HL-60 (cell line): ENCODE measurements around the gene GHDC.
"Not testable (repeated sequence)": the region's sequence is repeated elsewhere in the genome, so short reads cannot be mapped to it uniquely, and the experiment has no call there.

Experiments
- DNase-seq, 2 experiments: peaks; one replicate each; pipeline ENCODE4 v3.0.0-alpha.2; 2010 to 2020; ENCODE audit warnings: low read depth in 1 of 2, low spot score in 1 of 2
- H3K27ac ChIP-seq: fragments of 250-450 bp; sonication (Bioruptor Pico); replicated peaks from 2 replicates; pipeline ENCODE4 v1.5.1; 2020; ENCODE audit warnings: mild to moderate bottlenecking, moderate library complexity
- H3K27me3 ChIP-seq: fragments of 250-450 bp; sonication (Bioruptor Pico); 2 replicates; pipeline ENCODE4 v1.5.1; 2021; ENCODE audit warnings: mild to moderate bottlenecking, moderate library complexity; ENCODE audit not compliant: insufficient read depth, poor library complexity, severe bottlenecking
- H3K4me3 ChIP-seq: replicated peaks from 2 replicates; pipeline ENCODE4 v1.5.1; 2011; ENCODE audit warnings: mild to moderate bottlenecking, control low read depth, low read length; ENCODE audit not compliant: insufficient read depth
- CTCF ChIP-seq: IDR thresholded peaks from one replicate; pipeline ENCODE4 v1.5.1; 2011; ENCODE audit warnings: low read length, control low read depth, inconsistent platforms; ENCODE audit not compliant: insufficient read depth
- GABPA ChIP-seq: IDR thresholded peaks from 2 replicates; pipeline ENCODE4 v1.6.1; 2012; ENCODE audit warnings: low read depth
- POLR2AphosphoS5 ChIP-seq: IDR thresholded peaks from 2 replicates; pipeline ENCODE4 v1.6.1; 2012; ENCODE audit warnings: low read depth
- REST ChIP-seq: IDR thresholded peaks from 2 replicates; pipeline ENCODE4 v1.6.1; 2012; ENCODE audit warnings: low read depth; ENCODE audit not compliant: insufficient replicate concordance
- SPI1 ChIP-seq: IDR thresholded peaks from 2 replicates; pipeline ENCODE4 v1.6.1; 2012; ENCODE audit warnings: low read depth, mild to moderate bottlenecking, borderline replicate concordance

Gene GHDC

GRCh38 chr17:42141382-42141781, 52.9 kb downstream of the GHDC start:
- Histone ChIP-seq H3K4me3 (no peak overlapping the region), H3K27me3 (no peaks in the 10 kb centered on the region), H3K27ac (no peak overlapping the region)
- TF ChIP-seq CTCF: no peak
- no peak for TF ChIP-seq POLR2AphosphoS5
- TF ChIP-seq REST: no peak
- TF ChIP-seq GABPA: no peak
- TF ChIP-seq SPI1: peak; percentile 66; the same call in 1 of the 2 replicates
- DNase-seq: peak in 1 of 2 experiments; percentile 49

- not testable (repeated sequence) for H3K27ac ChIP-seq, H3K27me3 ChIP-seq, H3K4me3 ChIP-seq, DNase-seq
Observed at GRCh38 chr17:42140690-42141089, 53.6 kb downstream of the GHDC start.
